ENCODE measurements around the gene KCNQ1.

DNA sequence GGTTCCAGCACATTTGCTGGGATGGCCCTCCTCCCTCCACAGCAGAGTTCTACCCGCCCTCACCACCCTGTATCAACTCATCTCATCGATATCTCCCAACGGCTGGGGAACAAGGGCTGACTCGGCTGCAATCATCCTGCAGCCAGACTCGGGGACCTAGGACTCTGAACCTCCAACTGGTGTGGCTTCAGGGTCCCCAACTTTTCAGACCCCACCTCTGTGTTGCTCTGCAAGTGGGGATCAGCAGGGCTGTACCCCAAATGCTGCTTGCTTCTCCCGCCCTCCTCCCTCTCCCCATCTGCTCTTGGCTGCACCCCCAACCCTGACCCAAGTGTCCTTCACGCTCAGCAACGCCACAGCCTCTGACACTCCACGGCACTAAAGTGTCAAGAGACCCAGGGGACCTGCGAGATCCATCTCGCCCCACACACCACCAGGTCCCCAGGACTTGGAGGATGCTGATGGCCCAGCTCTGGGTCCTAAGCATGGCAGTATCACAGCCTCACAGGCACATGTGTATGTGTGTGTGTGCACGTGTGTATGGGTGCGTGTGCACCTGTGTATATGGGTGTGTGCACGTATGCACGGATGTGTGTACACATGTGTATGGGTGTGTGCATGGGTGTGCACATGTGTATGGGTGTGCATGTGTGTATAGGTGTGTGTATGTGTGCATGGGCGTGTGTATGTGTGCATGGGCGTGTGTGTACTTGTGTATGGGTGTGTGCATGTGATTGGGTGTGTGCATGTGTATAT is 26.4 kb downstream of the KCNQ1 start:
- TF ChIP-seq, protein P1, sequence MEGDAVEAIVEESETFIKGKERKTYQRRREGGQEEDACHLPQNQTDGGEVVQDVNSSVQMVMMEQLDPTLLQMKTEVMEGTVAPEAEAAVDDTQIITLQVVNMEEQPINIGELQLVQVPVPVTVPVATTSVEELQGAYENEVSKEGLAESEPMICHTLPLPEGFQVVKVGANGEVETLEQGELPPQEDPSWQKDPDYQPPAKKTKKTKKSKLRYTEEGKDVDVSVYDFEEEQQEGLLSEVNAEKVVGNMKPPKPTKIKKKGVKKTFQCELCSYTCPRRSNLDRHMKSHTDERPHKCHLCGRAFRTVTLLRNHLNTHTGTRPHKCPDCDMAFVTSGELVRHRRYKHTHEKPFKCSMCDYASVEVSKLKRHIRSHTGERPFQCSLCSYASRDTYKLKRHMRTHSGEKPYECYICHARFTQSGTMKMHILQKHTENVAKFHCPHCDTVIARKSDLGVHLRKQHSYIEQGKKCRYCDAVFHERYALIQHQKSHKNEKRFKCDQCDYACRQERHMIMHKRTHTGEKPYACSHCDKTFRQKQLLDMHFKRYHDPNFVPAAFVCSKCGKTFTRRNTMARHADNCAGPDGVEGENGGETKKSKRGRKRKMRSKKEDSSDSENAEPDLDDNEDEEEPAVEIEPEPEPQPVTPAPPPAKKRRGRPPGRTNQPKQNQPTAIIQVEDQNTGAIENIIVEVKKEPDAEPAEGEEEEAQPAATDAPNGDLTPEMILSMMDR (IDR thresholded peaks at IDR 0.05; ENCODE audit: low read length) = no peak
- TF ChIP-seq EZH2 (IDR thresholded peaks at IDR 0.05; ENCODE audit: borderline replicate concordance, low read length) = no peak
